CD4-positive, alpha-beta T cell treated with Interleukin-15 for 4 hours (primary cell): Measurements from ENCODE around the gene DBN1.
"Not testable (repeated sequence)": the region's sequence is repeated elsewhere in the genome, so short reads cannot be mapped to it uniquely, and the experiment has no call there.

Experiments used
- DNase-seq: peaks from one replicate; pipeline ENCODE4 v3.0.0-alpha.2; 2020; ENCODE audit warnings: low spot score

DBN1 gene

GRCh38 chr5:177429248-177430040, 44.0 kb downstream of the DBN1 start:
- DNase-seq, result peak; percentile 90

- DNase-seq, result no peak
Measured at GRCh38 chr5:177428574-177429217, 44.7 kb downstream of the DBN1 start.

GRCh38 chr5:177427919-177428573, 45.4 kb downstream of the DBN1 start:
- DNase-seq, result no peak

GRCh38 chr5:177427211-177427822, 46.1 kb downstream of the DBN1 start:
- no peak for DNase-seq

- peak; percentile 71 for DNase-seq
Measured at GRCh38 chr5:177426566-177427210, 46.7 kb downstream of the DBN1 start, which contains the start of gene GRK6. TSS of gene GRK6 (plus strand) at chr5:177426676. CDS start at chr5:177426846, 170 bp downstream.

GRCh38 chr5:177425801-177426565, 47.5 kb downstream of the DBN1 start:
- DNase-seq, result peak; percentile 100

GRCh38 chr5:177425196-177425800, 48.1 kb downstream of the DBN1 start:
- no peak for DNase-seq

- DNase-seq, result no peak
Measured at GRCh38 chr5:177423671-177424070, 49.8 kb downstream of the DBN1 start.

- DNase-seq, result no peak
Measured at GRCh38 chr5:177421062-177421798, 52.2 kb downstream of the DBN1 start.

GRCh38 chr5:177420472-177420871, 53.0 kb downstream of the DBN1 start:
- DNase-seq, result not testable (repeated sequence)

GRCh38 chr5:177419046-177419445, 54.4 kb downstream of the DBN1 start:
- DNase-seq, result no peak

GRCh38 chr5:177417081-177417480, 56.4 kb downstream of the DBN1 start:
- DNase-seq, result not testable (repeated sequence)

GRCh38 chr5:177414481-177414880, 59.0 kb downstream of the DBN1 start:
- DNase-seq, result no peak

GRCh38 chr5:177412603-177413233, 60.7 kb downstream of the DBN1 start:
- peak; percentile 54 for DNase-seq

- DNase-seq, result no peak
Measured at GRCh38 chr5:177410575-177410974, 62.9 kb downstream of the DBN1 start.

GRCh38 chr5:177409043-177409801, 64.2 kb downstream of the DBN1 start, which contains the start of gene F12:
TSS of gene F12 (minus strand) at chr5:177409564. CDS start at chr5:177409527, 37 bp downstream.
- no peak for DNase-seq
